ENCODE measurements around the gene ADAMTS3. TPM values are rescaled to one million over a fixed set of nuclear protein-coding genes. Genes with fewer than 3 reads are reported as not detected.

Gene ADAMTS3
- total and polyA plus RNA-seq, 2 experiments from 2014 or later = 1.2 to 3.7 TPM

GRCh38 chr4:72365981-72366380, 203.0 kb downstream of the ADAMTS3 start (continued):
- TF ChIP-seq ZNF114 (CRISPR knock-in tag; IDR thresholded peaks at IDR 0.05) (no peak), ETS1 (IDR thresholded peaks at IDR 0.05) (no peak), NANOG (IDR thresholded peaks at IDR 0.05; ENCODE audit: borderline replicate concordance) (no peak), JUNB (IDR thresholded peaks at IDR 0.05; ENCODE audit: unreplicated experiment) (no peak), CTCF (conservative IDR thresholded peaks at IDR 0.05; ENCODE audit: low read depth in 2 of 2) (no peak), POLR2AphosphoS5 (IDR thresholded peaks at IDR 0.05; ENCODE audit: low read depth) (no peak)

GRCh38 chr4:72365016-72365415, 204.0 kb downstream of the ADAMTS3 start:
- Histone ChIP-seq H3K4me1 (ENCODE audit: insufficient read depth) (no peaks in the 10 kb centered on the region), H3K36me3 (ENCODE audit: insufficient read depth) (no peaks in the 10 kb centered on the region), H3K27me3 (ENCODE audit: insufficient read depth) (no peaks in the 10 kb centered on the region), H3K79me2 (replicated peaks; ENCODE audit: insufficient read depth) (no peaks in the 10 kb centered on the region), H3F3A (replicated peaks; ENCODE audit: low read depth) (no peaks in the 10 kb centered on the region), H4K20me1 (replicated peaks; ENCODE audit: insufficient read depth) (no peaks in the 10 kb centered on the region), H3K4me2 (no peak overlapping the region), H3K9me2 (ENCODE audit: insufficient read depth) (no peaks in the 10 kb centered on the region), H2AFZ (no peak overlapping the region), H3K27ac (ENCODE audit: low read depth) (no peak overlapping the region), H3K4me3 (no peak overlapping the region)
- H3K4me3 Mint-ChIP-seq = no peak overlapping the region
- H3K36me3 Mint-ChIP-seq (ENCODE audit: low read depth) = no peaks in the 10 kb centered on the region
- no peak for DNase-seq (ENCODE audit: low spot score)
- no peak for ATAC-seq
- no peaks in the 10 kb centered on the region for H3K9me3 Mint-ChIP-seq
- H3K27ac Mint-ChIP-seq = no peak overlapping the region
- peaks cover 1% of the 10 kb centered on the region for H3K27me3 Mint-ChIP-seq (ENCODE audit: insufficient read depth, low read depth, poor library complexity)
- TF ChIP-seq STAT1 (IDR thresholded peaks at IDR 0.05; ENCODE audit: unreplicated experiment) (no peak), CREB1 (CRISPR knock-in tag; IDR thresholded peaks at IDR 0.05; ENCODE audit: low read depth) (no peak), JUNB (IDR thresholded peaks at IDR 0.05; ENCODE audit: unreplicated experiment) (no peak), CTCF (conservative IDR thresholded peaks at IDR 0.05; ENCODE audit: low read depth in 2 of 2) (no peak), ZNF462 (CRISPR knock-in tag; IDR thresholded peaks at IDR 0.05) (no peak)
- no peaks in the 10 kb centered on the region for H3K4me1 Mint-ChIP-seq
